Stomach smooth muscle (tissue), 2 donors: ENCODE measurements around the gene RAB18.

Experiments used
- H3K27ac ChIP-seq: one replicate; pipeline ENCODE4 v1.7.0; 2013; ENCODE audit warnings: mild to moderate bottlenecking, low read length, inconsistent platforms
- H3K27me3 ChIP-seq, 2 donors: one replicate each; pipeline ENCODE4 v1.7.0; 2013; ENCODE audit warnings: low read length in 2 of 2; ENCODE audit not compliant: insufficient read depth in 2 of 2, control insufficient read depth in 1 of 2
- H3K36me3 ChIP-seq, 2 donors: one replicate each; pipeline ENCODE4 v1.7.0; 2013; ENCODE audit warnings: low read length in 2 of 2; ENCODE audit not compliant: control insufficient read depth in 2 of 2, insufficient read depth in 2 of 2
- H3K4me1 ChIP-seq: one replicate; pipeline ENCODE4 v1.7.0; 2013; ENCODE audit warnings: low read length; ENCODE audit not compliant: control insufficient read depth, insufficient read depth
- H3K4me3 ChIP-seq, 2 donors: one replicate each; pipeline ENCODE4 v1.7.0; 2013; ENCODE audit warnings: low read length in 2 of 2
- H3K9ac ChIP-seq, 2 donors: one replicate each; pipeline ENCODE4 v1.7.0; 2013; ENCODE audit warnings: low read length in 2 of 2, mild to moderate bottlenecking in 1 of 2
- H3K9me3 ChIP-seq, 2 donors: one replicate each; pipeline ENCODE4 v1.7.0; 2013; ENCODE audit warnings: low read length in 2 of 2; ENCODE audit not compliant: control insufficient read depth in 2 of 2
- donor health status: healthy.
- donor health status: Pancreatic carcinoma.

The RAB18 gene

DNA sequence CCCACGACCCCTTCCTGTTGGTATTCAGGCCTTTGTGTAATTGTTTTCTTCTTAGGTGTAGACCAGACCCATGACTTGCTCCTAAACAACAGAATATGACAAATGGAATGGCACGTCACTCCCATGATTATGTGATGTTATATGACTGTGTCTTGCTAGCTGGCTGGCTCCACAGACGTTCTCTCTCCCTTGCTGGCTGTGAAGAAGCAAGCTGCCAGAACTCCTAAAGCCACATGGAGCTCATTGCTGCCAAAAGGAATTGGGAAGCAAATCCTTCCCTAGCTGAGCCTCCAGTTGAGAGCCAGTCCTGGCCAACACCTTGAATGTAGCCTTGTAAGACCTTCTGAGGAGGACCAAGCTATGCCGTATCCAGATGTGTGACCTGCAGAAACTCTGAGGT lies 74.2 kb downstream of the RAB18 start:
- no peaks in the 10 kb centered on the region for H3K36me3 ChIP-seq
- no peak overlapping the region for H3K4me3 ChIP-seq
- H3K27me3 ChIP-seq = no peaks in the 10 kb centered on the region
- H3K9me3 ChIP-seq = peaks cover 0 to 2% of the 10 kb centered on the region in 2 donors
- no peak overlapping the region for H3K27ac ChIP-seq
- no peaks in the 10 kb centered on the region for H3K4me1 ChIP-seq
- no peak overlapping the region for H3K9ac ChIP-seq

DNA sequence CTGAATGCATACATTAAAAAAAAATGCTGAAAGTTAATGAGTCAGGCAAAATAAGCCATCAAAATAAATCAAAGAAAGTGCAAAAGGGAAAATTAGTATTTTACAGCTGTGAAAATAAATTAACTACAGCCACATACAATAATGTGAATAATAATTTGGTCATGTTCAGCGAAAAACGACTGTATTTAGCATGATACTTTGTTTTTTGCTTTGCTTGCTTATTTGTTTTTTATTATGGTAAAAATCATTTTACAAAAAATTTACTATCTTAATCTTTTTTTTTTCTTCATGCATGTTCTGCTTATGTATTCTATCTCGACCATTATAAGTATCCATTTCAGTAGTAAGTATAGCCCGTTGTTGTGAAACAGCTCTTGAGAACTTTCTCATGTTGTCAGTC lies 77.1 kb downstream of the RAB18 start:
- H3K4me3 ChIP-seq = no peak overlapping the region
- H3K9ac ChIP-seq = no peak overlapping the region
- H3K27me3 ChIP-seq = no peaks in the 10 kb centered on the region
- H3K36me3 ChIP-seq = no peaks in the 10 kb centered on the region
- H3K27ac ChIP-seq = no peak overlapping the region
- H3K9me3 ChIP-seq = no peaks in the 10 kb centered on the region
- no peaks in the 10 kb centered on the region for H3K4me1 ChIP-seq

DNA sequence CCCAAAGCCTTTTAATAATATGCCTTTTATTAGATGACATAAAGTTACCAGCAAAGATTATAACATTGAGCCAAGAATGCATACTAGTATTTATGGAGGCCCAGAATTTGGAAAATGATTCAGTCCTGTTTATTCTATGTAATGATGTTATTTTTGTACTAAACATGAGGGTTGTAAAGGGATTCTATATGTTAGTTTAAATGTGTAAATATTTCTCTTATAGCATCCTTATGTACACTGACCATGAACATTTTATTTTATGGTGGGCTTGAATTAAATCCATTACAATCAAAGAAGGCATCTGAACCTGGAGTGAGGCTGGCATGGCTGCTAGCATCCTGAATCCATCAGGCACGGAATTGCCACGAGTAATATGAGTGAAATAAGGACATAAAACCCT lies 80.2 kb downstream of the RAB18 start:
- Histone ChIP-seq H3K9ac (no peak overlapping the region), H3K4me1 (no peaks in the 10 kb centered on the region), H3K27me3 (no peaks in the 10 kb centered on the region), H3K9me3 (no peaks in the 10 kb centered on the region), H3K36me3 (no peaks in the 10 kb centered on the region), H3K4me3 (no peak overlapping the region), H3K27ac (no peak overlapping the region)
